H9 (cell line): ENCODE data around the gene IP6K3. TPM values are rescaled to one million over a fixed set of nuclear protein-coding genes. Genes with fewer than 3 reads are reported as not detected.
A peak's percentile ranks its signal among the peaks of the same experiment; 100 is the strongest.

ENCODE experiments used
- DNase-seq: peaks from one replicate; pipeline ENCODE4 v3.0.0-alpha.2; 2017
- H2AFZ ChIP-seq: one replicate; pipeline ENCODE4 v1.6.1; 2013; ENCODE audit warnings: mild to moderate bottlenecking, low read length, control low read depth, moderate library complexity
- H2AK5ac ChIP-seq: 2 replicates; pipeline ENCODE4 v1.6.1; 2013; ENCODE audit warnings: low read length, control low read depth, mixed read lengths; ENCODE audit not compliant: insufficient read length
- H2BK120ac ChIP-seq: one replicate; pipeline ENCODE4 v1.6.1; 2013; ENCODE audit warnings: low read depth, mild to moderate bottlenecking, low read length, control low read depth, inconsistent platforms; ENCODE audit not compliant: poor library complexity, severe bottlenecking
- H2BK12ac ChIP-seq: 2 replicates; pipeline ENCODE4 v1.6.1; 2013; ENCODE audit warnings: low read length, control low read depth, mixed read lengths, low read depth; ENCODE audit not compliant: insufficient read length
- H2BK15ac ChIP-seq: 2 replicates; pipeline ENCODE4 v1.6.1; 2013; ENCODE audit warnings: low read depth, low read length, control low read depth
- H2BK20ac ChIP-seq: one replicate; pipeline ENCODE4 v1.6.1; 2013; ENCODE audit warnings: low read depth, mild to moderate bottlenecking, low read length, control low read depth, inconsistent platforms; ENCODE audit not compliant: poor library complexity, severe bottlenecking
- H2BK5ac ChIP-seq: 2 replicates; pipeline ENCODE4 v1.6.1; 2013; ENCODE audit warnings: low read length, control low read depth, mixed read lengths; ENCODE audit not compliant: insufficient read length
- H3K14ac ChIP-seq: 2 replicates; pipeline ENCODE4 v1.6.1; 2013; ENCODE audit warnings: low read length, control low read depth; ENCODE audit not compliant: insufficient read depth
- H3K18ac ChIP-seq: 2 replicates; pipeline ENCODE4 v1.6.1; 2013; ENCODE audit warnings: low read depth, mild to moderate bottlenecking, mixed read lengths, low read length, control low read depth; ENCODE audit not compliant: insufficient read length
- H3K23ac ChIP-seq: 2 replicates; pipeline ENCODE4 v1.6.1; 2013; ENCODE audit warnings: low read length, control low read depth, mixed read lengths, low read depth; ENCODE audit not compliant: insufficient read length
- H3K23me2 ChIP-seq: 2 replicates; pipeline ENCODE4 v1.6.1; 2013; ENCODE audit warnings: low read depth, mild to moderate bottlenecking, mixed read lengths, low read length, control low read depth; ENCODE audit not compliant: insufficient read length, poor library complexity, severe bottlenecking
- H3K27ac ChIP-seq: 2 replicates; pipeline ENCODE4 v1.5.1; 2013; ENCODE audit warnings: low read length, control low read depth, mixed read lengths, low read depth; ENCODE audit not compliant: insufficient read length
- H3K27me3 ChIP-seq: 2 replicates; pipeline ENCODE4 v1.6.1; 2013; ENCODE audit warnings: low read length, control low read depth, inconsistent platforms; ENCODE audit not compliant: insufficient read depth
- H3K4ac ChIP-seq: 2 replicates; pipeline ENCODE4 v1.6.1; 2013; ENCODE audit warnings: low read depth, mild to moderate bottlenecking, control low read depth, inconsistent platforms, low read length, moderate library complexity
- H3K4me1 ChIP-seq: 2 replicates; pipeline ENCODE4 v1.6.1; 2013; ENCODE audit warnings: low read length, control low read depth, inconsistent platforms; ENCODE audit not compliant: insufficient read depth
- H3K4me2 ChIP-seq: 2 replicates; pipeline ENCODE4 v1.6.1; 2013; ENCODE audit warnings: low read length, control low read depth, mixed read lengths; ENCODE audit not compliant: insufficient read length, insufficient read depth
- H3K56ac ChIP-seq: 2 replicates; pipeline ENCODE4 v1.6.1; 2013; ENCODE audit warnings: low read depth, mild to moderate bottlenecking, mixed read lengths, low read length, control low read depth; ENCODE audit not compliant: insufficient read length
- H3K79me1 ChIP-seq: 2 replicates; pipeline ENCODE4 v1.6.1; 2013; ENCODE audit warnings: low read depth, mild to moderate bottlenecking, moderate library complexity, low read length, control low read depth, inconsistent platforms; ENCODE audit not compliant: insufficient read depth, poor library complexity, severe bottlenecking
- H3K79me2 ChIP-seq: 2 replicates; pipeline ENCODE4 v1.6.1; 2013; ENCODE audit warnings: low read length, control low read depth, inconsistent platforms; ENCODE audit not compliant: insufficient read depth
- H3K9ac ChIP-seq: 2 replicates; pipeline ENCODE4 v1.6.1; 2013; ENCODE audit warnings: low read length, control low read depth, mixed read lengths; ENCODE audit not compliant: insufficient read length; ENCODE audit errors: extremely low read depth
- H3K9me3 ChIP-seq: one replicate; pipeline ENCODE4 v1.6.1; 2013; ENCODE audit warnings: low read depth, low read length, inconsistent platforms; ENCODE audit not compliant: control insufficient read depth
- H3T11ph ChIP-seq: one replicate; pipeline ENCODE4 v1.6.1; 2013; ENCODE audit warnings: mild to moderate bottlenecking, low read length, control low read depth, inconsistent platforms
- H4K20me1 ChIP-seq: one replicate; pipeline ENCODE4 v1.6.1; 2013; ENCODE audit not compliant: control insufficient read depth, insufficient read length, insufficient read depth
- H4K5ac ChIP-seq: 2 replicates; pipeline ENCODE4 v1.6.1; 2013; ENCODE audit warnings: low read depth, mild to moderate bottlenecking, mixed read lengths, low read length, control low read depth; ENCODE audit not compliant: insufficient read length
- H4K8ac ChIP-seq: replicated peaks from 2 replicates; pipeline ENCODE4 v1.6.1; 2013; ENCODE audit warnings: low read length, control low read depth, mixed read lengths, low read depth; ENCODE audit not compliant: insufficient read length
- H4K91ac ChIP-seq: 2 replicates; pipeline ENCODE4 v1.6.1; 2013; ENCODE audit warnings: low read depth, mild to moderate bottlenecking, moderate library complexity, mixed read lengths, low read length, control low read depth; ENCODE audit not compliant: insufficient read length
- H3K27ac Mint-ChIP-seq, 3 experiments: 2 replicates in 2 of 3; 3 replicates in 1 of 3; pipeline ENCODE4 v1.8.0; 2020 to 2021; ENCODE audit warnings: mixed read lengths in 3 of 3, mild to moderate bottlenecking in 1 of 3, moderate library complexity in 1 of 3
- H3K27me3 Mint-ChIP-seq: 2 replicates; pipeline ENCODE4 v1.8.0; 2021; ENCODE audit warnings: low read depth, mild to moderate bottlenecking, moderate library complexity, mixed read lengths
- H3K36me3 Mint-ChIP-seq, 3 experiments: 2 replicates in 2 of 3; 3 replicates in 1 of 3; pipeline ENCODE4 v1.8.0; 2020 to 2021; ENCODE audit warnings: low read depth in 3 of 3, mixed read lengths in 3 of 3; ENCODE audit not compliant: insufficient read depth in 1 of 3
- H3K4me1 Mint-ChIP-seq, 2 experiments: 2 replicates each; pipeline ENCODE4 v1.8.0; 2020; ENCODE audit warnings: mixed read lengths in 2 of 2
- H3K4me3 Mint-ChIP-seq, 2 experiments: 2 replicates in 1 of 2; 3 replicates in 1 of 2; pipeline ENCODE4 v1.8.0; 2020 to 2021; ENCODE audit warnings: mild to moderate bottlenecking in 2 of 2, mixed read lengths in 2 of 2, moderate library complexity in 1 of 2
- H3K9me3 Mint-ChIP-seq, 2 experiments: 2 replicates in 1 of 2; 3 replicates in 1 of 2; pipeline ENCODE4 v1.8.0; 2020; ENCODE audit warnings: mild to moderate bottlenecking in 2 of 2, mixed read lengths in 2 of 2, moderate library complexity in 1 of 2
- WGBS: extraction: QIAGEN DNeasy Blood & Tissue Kit; methylation state at CpG from one replicate; pipeline ENCODE4 v1.1.7; 2013; ENCODE audit warnings: missing lambda C conversion rate, low lambda C conversion rate, mixed read lengths; ENCODE audit not compliant: insufficient read length; ENCODE audit errors: extremely low coverage; 5-methylcytosine and 5-hydroxymethylcytosine counted together
- total RNA-seq: library from RNA; stranded (reverse); gene quantifications from 2 replicates; pipeline ENCODE4 v1.2.1, GENCODE V29; 2021
- TF ChIP-seq, protein P1 (sequence below): fragments of 200-600 bp; sonication (generic); conservative IDR thresholded peaks from 3 replicates; pipeline ENCODE4 v1.8.0; 2021; ENCODE audit warnings: antibody characterized with exemption, mild to moderate bottlenecking

IP6K3 gene
- total RNA-seq, 1 experiment from 2014 or later: 0.46 TPM

DNA sequence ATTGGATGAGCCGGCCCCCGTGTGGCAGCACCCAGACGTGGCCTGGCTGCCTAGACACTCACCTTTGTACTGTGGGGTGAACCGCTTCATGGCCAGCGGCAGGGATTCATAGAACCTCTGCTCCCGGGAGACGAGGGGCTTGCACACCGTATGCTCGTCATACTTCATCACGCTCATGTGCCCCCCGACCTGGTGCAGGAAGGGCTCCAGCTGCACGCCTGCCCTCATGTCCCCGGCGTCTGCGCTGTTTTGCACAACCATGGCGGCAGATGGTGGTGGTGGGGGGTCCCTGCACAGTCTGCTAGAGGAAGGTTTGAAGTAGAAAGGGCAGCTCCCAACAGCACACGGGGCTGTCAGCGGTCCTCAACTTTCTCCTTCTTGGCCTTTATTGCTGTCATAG lies 11.5 kb downstream of the IP6K3 start:
- Mint-ChIP-seq H3K9me3 (no peaks in the 10 kb centered on the region), H3K27me3 (peaks cover 1% of the 10 kb centered on the region; the same call in 1 of the 2 replicates), H3K4me3 (no peak overlapping the region), H3K4me1 (peaks cover 7 to 12% of the 10 kb centered on the region in 2 experiments; a peak in 3 of 4 replicates), H3K27ac (peak overlapping the region in 1 of 3 experiments; percentile 31; a peak in 1 of 7 replicates), H3K36me3 (no peaks in the 10 kb centered on the region)
- no peaks in the 10 kb centered on the region for H3K79me1 ChIP-seq
- no peak overlapping the region for H3K4ac ChIP-seq
- no peaks in the 10 kb centered on the region for H3K79me2 ChIP-seq
- H2BK120ac ChIP-seq: no peak overlapping the region
- H3T11ph ChIP-seq: no peak overlapping the region
- H3K23ac ChIP-seq: no peak overlapping the region
- H2AFZ ChIP-seq: no peak overlapping the region
- TF ChIP-seq, protein P1, sequence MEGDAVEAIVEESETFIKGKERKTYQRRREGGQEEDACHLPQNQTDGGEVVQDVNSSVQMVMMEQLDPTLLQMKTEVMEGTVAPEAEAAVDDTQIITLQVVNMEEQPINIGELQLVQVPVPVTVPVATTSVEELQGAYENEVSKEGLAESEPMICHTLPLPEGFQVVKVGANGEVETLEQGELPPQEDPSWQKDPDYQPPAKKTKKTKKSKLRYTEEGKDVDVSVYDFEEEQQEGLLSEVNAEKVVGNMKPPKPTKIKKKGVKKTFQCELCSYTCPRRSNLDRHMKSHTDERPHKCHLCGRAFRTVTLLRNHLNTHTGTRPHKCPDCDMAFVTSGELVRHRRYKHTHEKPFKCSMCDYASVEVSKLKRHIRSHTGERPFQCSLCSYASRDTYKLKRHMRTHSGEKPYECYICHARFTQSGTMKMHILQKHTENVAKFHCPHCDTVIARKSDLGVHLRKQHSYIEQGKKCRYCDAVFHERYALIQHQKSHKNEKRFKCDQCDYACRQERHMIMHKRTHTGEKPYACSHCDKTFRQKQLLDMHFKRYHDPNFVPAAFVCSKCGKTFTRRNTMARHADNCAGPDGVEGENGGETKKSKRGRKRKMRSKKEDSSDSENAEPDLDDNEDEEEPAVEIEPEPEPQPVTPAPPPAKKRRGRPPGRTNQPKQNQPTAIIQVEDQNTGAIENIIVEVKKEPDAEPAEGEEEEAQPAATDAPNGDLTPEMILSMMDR: no peak
- H3K4me2 ChIP-seq: no peak overlapping the region
- no peak overlapping the region for H3K56ac ChIP-seq
- DNase-seq: no peak
- H3K9me3 ChIP-seq: no peaks in the 10 kb centered on the region
- H2BK20ac ChIP-seq: no peak overlapping the region
- H3K14ac ChIP-seq: no peak overlapping the region; the same call in 1 of the 2 replicates
- no peak overlapping the region for H4K8ac ChIP-seq
- H3K18ac ChIP-seq: no peak overlapping the region
- H2BK12ac ChIP-seq: no peak overlapping the region
- H2AK5ac ChIP-seq: no peak overlapping the region
- no peak overlapping the region for H4K5ac ChIP-seq
- H2BK5ac ChIP-seq: no peak overlapping the region
- no peak overlapping the region for H4K91ac ChIP-seq
- H3K9ac ChIP-seq: no peak overlapping the region
- H3K27me3 ChIP-seq: no peaks in the 10 kb centered on the region
- no peak overlapping the region for H3K27ac ChIP-seq
- no CpG with 5 or more reads among the region's 18 CpGs for WGBS
- H2BK15ac ChIP-seq: no peak overlapping the region
- H4K20me1 ChIP-seq: no peaks in the 10 kb centered on the region
- no peaks in the 10 kb centered on the region for H3K4me1 ChIP-seq
- no peaks in the 10 kb centered on the region for H3K23me2 ChIP-seq
